Panc1 (cell line): ENCODE data around the gene SCPEP1. TPM values are rescaled to one million over a fixed set of nuclear protein-coding genes. Genes with fewer than 3 reads are reported as not detected.

Experiments
- ATAC-seq: fragments of 200-7000 bp; cut with Tn5 transposase; 2 replicates; pipeline ENCODE4 v1.9.1; 2020; ENCODE audit warnings: mild to moderate bottlenecking, moderate library complexity
- BruUV-seq: library from RNA; stranded (reverse); fragments of 400-500 nt; replicated peaks from 2 replicates; lab custom pipeline; 2021; lab: Mats Ljungman, UMichigan
- CTCF ChIA-PET: fragments of 300-600 bp; sonication (Branson Sonifier 250); formaldehyde crosslinking; loops from one replicate; lab custom pipeline; 2022; ENCODE audit warnings: antibody characterized with exemption; lab: Charles Lee
- POLR2A ChIA-PET: fragments of 300-600 bp; sonication (Branson Sonifier 250); formaldehyde crosslinking; loops from one replicate; lab custom pipeline; 2022; ENCODE audit warnings: antibody characterized with exemption; lab: Charles Lee
- DNase-seq: peaks from one replicate; pipeline ENCODE4 v3.0.0-alpha.2; 2010; ENCODE audit warnings: low read depth, low spot score
- H3K27ac ChIP-seq: 2 replicates; pipeline ENCODE4 v1.5.1; 2011; ENCODE audit warnings: mild to moderate bottlenecking, low read length, inconsistent platforms
- H3K27me3 ChIP-seq: fragments of 200-500 bp; sonication (Bioruptor generic); 2 replicates; pipeline ENCODE4 v1.6.0; 2014; ENCODE audit warnings: low read length, inconsistent platforms; ENCODE audit not compliant: control insufficient read depth, insufficient read depth
- H3K36me3 ChIP-seq: fragments of 200-500 bp; sonication (Bioruptor generic); 2 replicates; pipeline ENCODE4 v1.5.1; 2014; ENCODE audit warnings: inconsistent platforms, mild to moderate bottlenecking, low read length, moderate library complexity; ENCODE audit not compliant: control insufficient read depth, insufficient read depth
- H3K4me1 ChIP-seq: 2 replicates; pipeline ENCODE4 v1.5.1; 2011; ENCODE audit warnings: inconsistent platforms, mild to moderate bottlenecking, low read length, moderate library complexity; ENCODE audit not compliant: control insufficient read depth, insufficient read depth
- H3K4me3 ChIP-seq, 2 experiments: 2 replicates each; pipeline ENCODE4 v1.5.1; 2011 to 2012; ENCODE audit warnings: low read depth in 2 of 2, low read length in 2 of 2, mild to moderate bottlenecking in 2 of 2, inconsistent platforms in 1 of 2, moderate library complexity in 1 of 2
- H3K9me3 ChIP-seq: fragments of 200-500 bp; sonication (Bioruptor generic); 2 replicates; pipeline ENCODE4 v1.5.1; 2014; ENCODE audit warnings: low read depth, mild to moderate bottlenecking, inconsistent platforms, low read length, moderate library complexity; ENCODE audit not compliant: control insufficient read depth, insufficient read depth
- POLR2AphosphoS5 ChIP-seq: IDR thresholded peaks from 2 replicates; pipeline ENCODE4 v1.6.1; 2012; ENCODE audit warnings: mild to moderate bottlenecking, low read depth, low read length, moderate library complexity
- REST ChIP-seq, 2 experiments: IDR thresholded peaks; 2 replicates each; pipeline ENCODE4 v1.6.1; 2011 to 2012; ENCODE audit warnings: low read depth in 2 of 2, control low read depth in 1 of 2, low read length in 1 of 2, mild to moderate bottlenecking in 1 of 2, moderate library complexity in 1 of 2; ENCODE audit not compliant: insufficient read depth in 1 of 2
- SIN3A ChIP-seq: IDR thresholded peaks from 2 replicates; pipeline ENCODE4 v1.6.1; 2012; ENCODE audit warnings: low read depth, mild to moderate bottlenecking, low read length, moderate library complexity, borderline replicate concordance; ENCODE audit not compliant: insufficient read depth
- TCF7L2 ChIP-seq: IDR thresholded peaks from 2 replicates; pipeline ENCODE4 v1.6.1; 2011; ENCODE audit warnings: mild to moderate bottlenecking, low read depth, low read length, inconsistent platforms
- in situ Hi-C: cut with HindIII; loops from 2 replicates; pipeline ENCODE4 v1.10.0; 2016; ENCODE audit warnings: low sequenced_read_pairs, low pct_unique_long_range_greater_than_20kb
- intact Hi-C: fragments of 100-400 bp; cut with micrococcal nuclease; formaldehyde crosslinking; loops from one replicate; pipeline ENCODE4 v1.10.0; 2022; ENCODE audit not compliant: unreplicated experiment
- total RNA-seq: library from RNA; stranded (reverse); gene quantifications from one replicate; pipeline ENCODE4 v1.2.1, GENCODE V29; 2021; ENCODE audit not compliant: unreplicated experiment
- TF ChIP-seq, protein P1 (sequence below): fragments of 450-650 bp; IDR thresholded peaks from 2 replicates; pipeline ENCODE4 v1.5.1; 2017; ENCODE audit warnings: mild to moderate bottlenecking

Gene SCPEP1
- total RNA-seq, 1 experiment from 2014 or later = 50.7 TPM

DNA sequence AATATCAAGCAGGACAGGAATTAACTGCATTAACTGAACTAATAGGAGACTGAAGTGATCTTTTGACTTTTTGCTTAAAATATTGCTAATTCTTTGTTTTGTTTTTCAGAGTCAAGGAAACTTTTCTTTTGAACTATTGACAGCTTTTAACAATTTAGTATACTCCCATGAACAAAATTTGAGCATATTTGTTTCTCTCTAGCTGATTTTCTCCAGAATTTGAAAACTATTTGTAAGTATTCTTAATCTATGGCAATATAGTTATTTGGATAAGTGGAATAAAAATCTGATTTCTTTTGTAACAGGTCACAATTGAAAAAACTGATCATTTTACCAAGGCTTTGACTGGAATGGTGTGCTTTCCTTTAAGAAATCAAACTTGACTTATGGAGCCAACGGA, 7.0 kb upstream of the SCPEP1 start:
- H3K27me3 ChIP-seq = no peaks in the 10 kb centered on the region
- H3K4me3 ChIP-seq = no peak overlapping the region
- H3K4me1 ChIP-seq = no peaks in the 10 kb centered on the region
- DNase-seq (no peak), ATAC-seq (no peak)
- ChIA-PET POLR2A (interaction anchor here (0.7 kb wide), 1 partner anchor 125 kb away, joined by 4 read pairs; no protein-coding TSS in a partner anchor), CTCF (no interaction called here)
- in situ Hi-C loops = no loop called here
- intact Hi-C loops = no loop called here
- H3K27ac ChIP-seq = no peak overlapping the region
- no TSS peak for BruUV-seq
- H3K36me3 ChIP-seq = no peaks in the 10 kb centered on the region
- no peaks in the 10 kb centered on the region for H3K9me3 ChIP-seq
- TF ChIP-seq REST (IDR thresholded peaks at IDR 0.05; ENCODE audit: insufficient read depth in 1 of 2, low read depth in 2 of 2, low read length in 1 of 2) (no peak), SIN3A (no peak), POLR2AphosphoS5 (no peak), TCF7L2 (no peak)
- TF ChIP-seq, protein P1, sequence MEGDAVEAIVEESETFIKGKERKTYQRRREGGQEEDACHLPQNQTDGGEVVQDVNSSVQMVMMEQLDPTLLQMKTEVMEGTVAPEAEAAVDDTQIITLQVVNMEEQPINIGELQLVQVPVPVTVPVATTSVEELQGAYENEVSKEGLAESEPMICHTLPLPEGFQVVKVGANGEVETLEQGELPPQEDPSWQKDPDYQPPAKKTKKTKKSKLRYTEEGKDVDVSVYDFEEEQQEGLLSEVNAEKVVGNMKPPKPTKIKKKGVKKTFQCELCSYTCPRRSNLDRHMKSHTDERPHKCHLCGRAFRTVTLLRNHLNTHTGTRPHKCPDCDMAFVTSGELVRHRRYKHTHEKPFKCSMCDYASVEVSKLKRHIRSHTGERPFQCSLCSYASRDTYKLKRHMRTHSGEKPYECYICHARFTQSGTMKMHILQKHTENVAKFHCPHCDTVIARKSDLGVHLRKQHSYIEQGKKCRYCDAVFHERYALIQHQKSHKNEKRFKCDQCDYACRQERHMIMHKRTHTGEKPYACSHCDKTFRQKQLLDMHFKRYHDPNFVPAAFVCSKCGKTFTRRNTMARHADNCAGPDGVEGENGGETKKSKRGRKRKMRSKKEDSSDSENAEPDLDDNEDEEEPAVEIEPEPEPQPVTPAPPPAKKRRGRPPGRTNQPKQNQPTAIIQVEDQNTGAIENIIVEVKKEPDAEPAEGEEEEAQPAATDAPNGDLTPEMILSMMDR = no peak

DNA sequence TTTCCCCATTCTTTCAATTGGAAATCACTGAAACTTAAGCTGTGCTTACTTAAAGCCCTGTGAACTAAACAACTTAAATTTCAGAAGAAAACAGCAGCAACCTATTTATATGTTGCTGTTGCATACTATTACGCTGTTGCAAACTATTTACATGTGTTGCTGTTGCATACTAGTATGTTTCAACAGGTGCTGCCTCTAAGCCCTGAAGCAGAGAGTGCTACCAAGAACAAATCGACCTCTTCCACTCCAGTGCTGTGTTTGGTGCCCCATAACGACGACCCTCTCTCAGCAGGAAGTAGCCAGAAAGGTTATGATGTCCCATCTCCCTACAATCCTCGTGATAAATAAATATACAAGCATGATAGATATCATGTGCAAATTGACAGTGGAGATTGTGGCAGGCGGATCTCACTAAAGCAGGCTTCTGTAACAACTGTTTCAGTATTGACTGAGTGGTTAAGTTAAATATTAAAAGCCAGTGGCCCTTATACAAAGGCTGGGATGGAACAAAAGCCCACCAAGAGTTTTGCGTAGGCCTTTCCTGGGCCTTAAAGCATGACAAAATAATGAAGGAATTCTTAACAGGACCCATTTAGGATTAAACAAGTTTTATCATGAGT, 5.7 kb upstream of the SCPEP1 start:
- no peak for DNase-seq

More for the DNA sequence above, 5.7 kb upstream of the SCPEP1 start:
- peaks cover 4% of the 10 kb centered on the region; the same call in 1 of the 2 replicates for H3K4me1 ChIP-seq
- in situ Hi-C loops = no loop called here
- TF ChIP-seq, protein P1 = no peak
- TF ChIP-seq TCF7L2 (no peak), POLR2AphosphoS5 (no peak), REST (IDR thresholded peaks at IDR 0.05; ENCODE audit: insufficient read depth in 1 of 2, low read depth in 2 of 2, low read length in 1 of 2) (no peak), SIN3A (no peak)
- H3K4me3 ChIP-seq = no peak overlapping the region
- H3K27ac ChIP-seq = no peak overlapping the region
- H3K27me3 ChIP-seq = no peaks in the 10 kb centered on the region
- H3K9me3 ChIP-seq = no peaks in the 10 kb centered on the region
- H3K36me3 ChIP-seq = no peaks in the 10 kb centered on the region
- ATAC-seq = no peak
- intact Hi-C loops = no loop called here
- POLR2A ChIA-PET = interaction anchor here (0.6 kb wide), 1 partner anchor 1001 kb away, joined by 4 read pairs; no protein-coding TSS in a partner anchor
- no TSS peak for BruUV-seq
- CTCF ChIA-PET = no interaction called here
